Breast epithelium (tissue), 4 donors: ENCODE results near the gene SERP2. TPM values are rescaled to one million over a fixed set of nuclear protein-coding genes. Genes with fewer than 3 reads are reported as not detected.
A peak's percentile ranks its signal among the peaks of the same experiment; 100 is the strongest.

ENCODE experiments used
- DNase-seq, 2 donors: peaks; one replicate each; pipeline ENCODE4 v3.0.0-alpha.2; 2019; ENCODE audit warnings: low spot score in 2 of 2
- H3K27ac ChIP-seq, 2 donors: fragments of 200-600 bp; sonication (generic) in 1 of 2; one replicate each; pipeline ENCODE4 v1.5.1; 2016 to 2019; ENCODE audit warnings: mild to moderate bottlenecking in 1 of 2
- H3K27me3 ChIP-seq, 2 donors: fragments of 200-600 bp; sonication (generic) in 1 of 2; one replicate each; pipeline versions ENCODE4 v1.5.1 to v1.6.0; 2017 to 2019; ENCODE audit warnings: control low read depth in 1 of 2, mild to moderate bottlenecking in 1 of 2
- H3K36me3 ChIP-seq: fragments of 200-600 bp; one replicate; pipeline ENCODE4 v1.5.1; 2019
- H3K4me1 ChIP-seq, 2 donors: fragments of 200-600 bp; sonication (generic); one replicate each; pipeline ENCODE4 v1.5.1; 2016 to 2019; ENCODE audit warnings: control low read depth in 1 of 2
- H3K4me3 ChIP-seq, 3 donors: fragments of 200-600 bp; sonication (generic); 1 replicate in 2 of 3; 2 replicates in 1 of 3; pipeline ENCODE4 v1.5.1; 2016 to 2019; ENCODE audit warnings: mild to moderate bottlenecking in 3 of 3, moderate library complexity in 2 of 3
- H3K9me3 ChIP-seq, 2 donors: fragments of 200-600 bp; sonication (generic) in 1 of 2; one replicate each; pipeline ENCODE4 v1.5.1; 2016 to 2019; ENCODE audit warnings: control low read depth in 1 of 2
- POLR2A ChIP-seq: fragments of 450-650 bp; IDR thresholded peaks from one replicate; pipeline ENCODE4 v1.6.1; 2016; ENCODE audit warnings: antibody characterized with exemption, mild to moderate bottlenecking, moderate library complexity
- POLR2AphosphoS5 ChIP-seq, 3 donors: sonication (generic); formaldehyde crosslinking; IDR thresholded peaks; one replicate each; pipeline ENCODE4 v1.6.1; 2017; ENCODE audit warnings: antibody characterized with exemption in 3 of 3
- intact Hi-C: fragments of 100-400 bp; cut with DNase I; formaldehyde crosslinking; loops from one replicate; pipeline ENCODE4 v1.15.1; 2023; ENCODE audit warnings: low total_unique reads
- total RNA-seq, 3 donors: library from RNA; depleted of rRNA; stranded (reverse); fragments of >200 nt; gene quantifications; one replicate each; pipeline ENCODE4 v1.1.0, GENCODE V29; 2016
- TF ChIP-seq, protein P1 (sequence below), 3 donors: fragments of 450-650 bp; IDR thresholded peaks; one replicate each; pipeline ENCODE4 v1.5.1; 2016 to 2017; ENCODE audit warnings: antibody characterized with exemption in 3 of 3, mild to moderate bottlenecking in 3 of 3, moderate library complexity in 3 of 3

SERP2 gene
- total RNA-seq, 3 donors from 2014 or later: 2.6 to 6.9 (median 6.4) TPM

DNA sequence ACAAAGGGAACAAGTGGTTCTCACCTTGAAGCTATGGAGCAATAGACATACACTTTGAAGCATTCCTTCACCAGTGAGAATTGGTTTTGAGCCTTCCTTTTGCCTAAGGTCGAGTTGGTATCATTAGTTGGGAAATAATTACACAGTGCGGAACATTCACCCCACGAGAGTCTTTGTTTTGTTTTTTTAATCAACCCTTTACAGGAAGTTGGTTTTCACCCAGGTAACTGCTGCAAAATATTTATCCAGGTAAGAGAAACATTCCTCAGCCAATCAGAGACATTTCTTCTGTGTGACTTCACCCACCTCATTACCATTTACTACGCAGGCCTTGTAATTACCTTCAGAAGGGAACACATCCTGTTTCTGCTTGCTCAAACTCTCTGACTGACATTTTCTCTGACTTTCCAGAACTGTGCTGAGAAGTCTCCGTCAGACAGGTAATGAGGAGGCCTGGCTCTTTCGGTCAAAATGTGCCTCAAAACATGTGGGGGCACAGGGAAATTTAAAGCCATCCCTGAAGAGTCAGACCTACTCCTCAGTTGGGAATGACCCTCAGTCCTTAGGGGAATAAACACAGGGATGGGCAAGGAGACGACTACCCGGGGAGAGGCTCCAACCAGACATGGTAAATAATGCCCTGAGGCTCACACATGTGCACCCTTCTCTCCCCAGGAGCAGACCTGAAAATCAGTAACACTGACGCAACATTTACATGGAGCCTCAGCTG, 22.7 kb upstream of the SERP2 start:
- no peaks in the 10 kb centered on the region for H3K27me3 ChIP-seq
- H3K27ac ChIP-seq: peak overlapping the region; percentile 92 to 93
- H3K9me3 ChIP-seq: no peaks in the 10 kb centered on the region
- no peak for DNase-seq
- peak in 2 of 3 donors; percentile 38 to 57 for TF ChIP-seq POLR2AphosphoS5 (IDR thresholded peaks at IDR 0.05)
- TF ChIP-seq, protein P1, sequence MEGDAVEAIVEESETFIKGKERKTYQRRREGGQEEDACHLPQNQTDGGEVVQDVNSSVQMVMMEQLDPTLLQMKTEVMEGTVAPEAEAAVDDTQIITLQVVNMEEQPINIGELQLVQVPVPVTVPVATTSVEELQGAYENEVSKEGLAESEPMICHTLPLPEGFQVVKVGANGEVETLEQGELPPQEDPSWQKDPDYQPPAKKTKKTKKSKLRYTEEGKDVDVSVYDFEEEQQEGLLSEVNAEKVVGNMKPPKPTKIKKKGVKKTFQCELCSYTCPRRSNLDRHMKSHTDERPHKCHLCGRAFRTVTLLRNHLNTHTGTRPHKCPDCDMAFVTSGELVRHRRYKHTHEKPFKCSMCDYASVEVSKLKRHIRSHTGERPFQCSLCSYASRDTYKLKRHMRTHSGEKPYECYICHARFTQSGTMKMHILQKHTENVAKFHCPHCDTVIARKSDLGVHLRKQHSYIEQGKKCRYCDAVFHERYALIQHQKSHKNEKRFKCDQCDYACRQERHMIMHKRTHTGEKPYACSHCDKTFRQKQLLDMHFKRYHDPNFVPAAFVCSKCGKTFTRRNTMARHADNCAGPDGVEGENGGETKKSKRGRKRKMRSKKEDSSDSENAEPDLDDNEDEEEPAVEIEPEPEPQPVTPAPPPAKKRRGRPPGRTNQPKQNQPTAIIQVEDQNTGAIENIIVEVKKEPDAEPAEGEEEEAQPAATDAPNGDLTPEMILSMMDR (IDR thresholded peaks at IDR 0.05): no peak
- TF ChIP-seq POLR2A: peak; percentile 13
- intact Hi-C loops: no loop called here
- H3K36me3 ChIP-seq: no peaks in the 10 kb centered on the region
- H3K4me1 ChIP-seq: no peaks in the 10 kb centered on the region
- peak overlapping the region in 1 of 3 donors; percentile 30 for H3K4me3 ChIP-seq

DNA sequence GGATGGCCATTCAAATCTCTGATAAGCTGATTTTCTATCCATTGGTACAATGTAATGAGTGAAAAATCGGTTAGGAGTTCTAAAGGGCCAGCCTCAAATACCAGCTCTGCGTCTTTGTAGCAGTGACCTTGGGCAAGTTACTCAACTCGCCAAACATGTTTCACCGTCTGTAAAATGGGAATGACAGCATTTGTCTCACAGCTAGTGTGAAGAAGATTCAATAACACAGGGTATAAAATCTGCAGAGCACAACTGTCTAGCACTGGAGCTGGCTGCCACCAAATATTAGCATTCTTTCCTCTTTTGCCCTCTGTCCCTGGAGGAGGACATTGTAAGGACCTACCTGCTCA, 22.1 kb upstream of the SERP2 start:
- no peak for DNase-seq
- Histone ChIP-seq H3K4me3 (peak overlapping the region in 1 of 3 donors; percentile 30), H3K4me1 (no peaks in the 10 kb centered on the region), H3K36me3 (no peaks in the 10 kb centered on the region), H3K27me3 (no peaks in the 10 kb centered on the region), H3K27ac (peak overlapping the region; percentile 92 to 93), H3K9me3 (no peaks in the 10 kb centered on the region)
- intact Hi-C loops: no loop called here
- TF ChIP-seq POLR2AphosphoS5 (IDR thresholded peaks at IDR 0.05): no peak
- TF ChIP-seq POLR2A: no peak
- TF ChIP-seq, protein P1 (IDR thresholded peaks at IDR 0.05): no peak

DNA sequence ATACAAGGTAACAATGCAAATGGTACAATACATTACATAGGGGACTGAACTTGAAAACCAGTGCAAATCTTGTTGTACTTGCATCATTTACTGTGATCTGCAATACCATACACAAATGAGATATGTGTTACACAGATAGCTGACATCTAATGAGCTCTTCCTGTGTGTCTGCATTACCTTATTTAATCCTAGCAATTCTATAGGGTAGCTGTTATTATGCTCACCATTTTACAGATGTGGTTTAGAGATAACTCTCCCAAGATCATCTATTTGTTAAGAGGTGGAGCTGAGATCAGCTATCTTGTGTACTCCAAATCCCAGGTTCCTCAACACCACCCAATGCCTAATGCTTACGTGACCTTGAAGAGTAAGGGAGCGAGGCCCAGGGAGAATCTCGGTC, 21.4 kb upstream of the SERP2 start:
- TF ChIP-seq POLR2AphosphoS5 (IDR thresholded peaks at IDR 0.05) (no peak), POLR2A (no peak)
- TF ChIP-seq, protein P1 (IDR thresholded peaks at IDR 0.05): no peak
- Histone ChIP-seq H3K4me1 (no peaks in the 10 kb centered on the region), H3K9me3 (no peaks in the 10 kb centered on the region), H3K4me3 (no peak overlapping the region), H3K27me3 (no peaks in the 10 kb centered on the region), H3K27ac (peak overlapping the region; percentile 92 to 93), H3K36me3 (no peaks in the 10 kb centered on the region)
- intact Hi-C loops: no loop called here
- DNase-seq: no peak

DNA sequence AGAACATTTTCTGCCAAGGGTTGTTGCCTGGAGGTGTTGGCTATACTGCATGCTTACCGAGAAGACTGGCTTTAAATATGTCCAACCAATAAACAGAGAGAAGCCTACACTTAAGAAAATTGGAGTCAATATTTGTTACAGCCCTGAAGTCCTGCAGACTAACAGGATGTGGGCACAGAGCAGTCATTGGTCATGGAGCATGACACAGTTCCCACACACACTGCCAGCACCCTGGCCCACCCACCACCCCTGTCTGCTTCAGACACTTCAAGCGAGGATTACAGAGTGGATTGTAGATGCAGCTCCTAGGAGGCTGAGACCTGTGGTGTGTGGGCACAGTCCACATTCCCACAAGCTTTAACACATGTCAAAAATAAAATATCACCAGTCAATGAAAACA, 21.0 kb upstream of the SERP2 start:
- Histone ChIP-seq H3K9me3 (no peaks in the 10 kb centered on the region), H3K4me1 (no peaks in the 10 kb centered on the region), H3K36me3 (no peaks in the 10 kb centered on the region), H3K27me3 (no peaks in the 10 kb centered on the region), H3K27ac (peak overlapping the region; percentile 92 to 93), H3K4me3 (no peak overlapping the region)
- DNase-seq: no peak
- intact Hi-C loops: no loop called here
- TF ChIP-seq POLR2A (no peak), POLR2AphosphoS5 (IDR thresholded peaks at IDR 0.05) (no peak)
- TF ChIP-seq, protein P1 (IDR thresholded peaks at IDR 0.05): no peak

DNA sequence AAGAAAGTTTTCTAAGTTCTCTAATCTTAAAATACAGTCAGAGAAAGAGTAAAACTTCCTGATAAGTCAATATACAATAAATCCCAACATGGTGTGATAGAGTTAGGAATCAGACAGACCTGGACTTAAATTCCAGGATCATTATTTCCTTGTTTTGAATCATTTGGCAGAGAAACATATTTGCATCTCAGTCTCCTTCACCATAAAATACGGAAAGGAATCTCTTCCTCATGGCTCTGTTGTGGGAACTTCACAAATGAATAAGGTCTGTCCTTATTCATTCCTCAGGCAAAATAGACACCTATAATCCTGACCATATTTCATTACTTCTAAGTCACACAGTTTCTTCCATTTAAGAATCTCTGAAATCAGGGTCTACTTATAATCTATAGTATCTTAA, 19.3 kb upstream of the SERP2 start:
- no peaks in the 10 kb centered on the region for H3K9me3 ChIP-seq
- no peaks in the 10 kb centered on the region for H3K4me1 ChIP-seq
- H3K36me3 ChIP-seq: no peaks in the 10 kb centered on the region
- H3K27me3 ChIP-seq: no peaks in the 10 kb centered on the region
- no peak overlapping the region for H3K4me3 ChIP-seq
- DNase-seq: no peak
- intact Hi-C loops: no loop called here
- H3K27ac ChIP-seq: peak overlapping the region; percentile 60 to 93
- TF ChIP-seq POLR2A: no peak
- TF ChIP-seq POLR2AphosphoS5 (IDR thresholded peaks at IDR 0.05): no peak
- TF ChIP-seq, protein P1 (IDR thresholded peaks at IDR 0.05): no peak
